Omental fat pad (tissue), 4 donors: ENCODE data around the gene NUMA1. TPM values are rescaled to one million over a fixed set of nuclear protein-coding genes. Genes with fewer than 3 reads are reported as not detected.
A peak's percentile ranks its signal among the peaks of the same experiment; 100 is the strongest.

ENCODE experiments used
- ATAC-seq: fragments of 150-250 bp; one replicate; pipeline ENCODE4 v1.9.1; 2016; ENCODE audit warnings: mild to moderate bottlenecking, moderate library complexity; ENCODE audit not compliant: low FRiP score
- DNase-seq: peaks from one replicate; pipeline ENCODE4 v3.0.0-alpha.2; 2019; ENCODE audit warnings: low spot score
- CTCF ChIP-seq, 3 donors: fragments of 450-650 bp; IDR thresholded peaks; one replicate each; pipeline ENCODE4 v1.5.1; 2016 to 2017; ENCODE audit warnings: antibody characterized with exemption in 3 of 3, mild to moderate bottlenecking in 3 of 3, moderate library complexity in 2 of 3
- total RNA-seq, 4 donors: library from RNA; depleted of rRNA; stranded (reverse); fragments of >200 nt; gene quantifications; one replicate each; pipeline ENCODE4 v1.1.0, GENCODE V29; 2016

Gene NUMA1
- total RNA-seq, 4 donors from 2014 or later, result 113 to 270 (median 159) TPM

DNA sequence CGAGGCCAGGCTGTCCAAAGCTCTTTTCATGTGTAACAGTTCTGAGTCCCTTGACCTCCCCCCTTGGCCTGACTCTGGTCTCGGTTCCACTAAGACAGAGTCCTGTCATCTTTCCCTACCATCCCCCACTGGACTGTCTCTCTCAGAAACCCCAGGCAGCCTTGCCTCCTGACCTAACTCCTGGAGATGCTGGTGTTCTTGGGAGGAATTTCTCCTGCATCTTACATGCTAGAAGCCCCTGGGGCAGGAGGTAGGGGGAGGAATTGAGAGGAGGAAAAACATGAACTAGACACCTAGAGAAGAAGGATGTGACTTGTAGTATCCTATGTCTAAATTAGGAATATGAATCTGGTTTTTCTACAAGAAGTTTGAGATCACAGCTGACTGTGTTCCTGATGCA, 82.3 kb downstream of the NUMA1 start:
- ATAC-seq (no peak), DNase-seq (no peak)
- TF ChIP-seq CTCF (IDR thresholded peaks at IDR 0.05), result no peak

GRCh38 chr11:71997594-71997993, 82.7 kb downstream of the NUMA1 start:
- no peak for TF ChIP-seq CTCF (IDR thresholded peaks at IDR 0.05)
- DNase-seq, result no peak
- ATAC-seq, result no peak

DNA sequence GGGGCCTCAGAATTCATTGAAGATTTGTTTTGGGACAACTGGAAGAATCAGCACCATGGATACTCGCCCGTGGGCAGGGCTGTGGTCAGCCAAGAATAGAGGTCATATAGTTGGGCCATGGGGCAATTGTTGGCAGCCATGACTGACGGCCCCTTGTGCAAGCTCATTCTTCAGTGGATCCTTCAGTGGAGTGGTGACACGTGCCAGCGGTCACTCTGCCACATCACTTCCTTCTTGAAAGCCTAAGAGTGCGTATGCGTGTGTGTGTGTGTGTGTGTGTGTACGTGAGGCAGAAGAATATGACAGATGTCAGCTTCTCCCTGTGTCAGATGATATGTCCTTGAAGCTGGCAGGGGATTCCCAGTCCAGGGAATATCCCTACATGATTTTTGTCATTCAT, 83.4 kb downstream of the NUMA1 start:
- ATAC-seq (no peak), DNase-seq (peak; percentile 22)
- TF ChIP-seq CTCF (IDR thresholded peaks at IDR 0.05), result no peak

- no peak for ATAC-seq
- no peak for TF ChIP-seq CTCF (IDR thresholded peaks at IDR 0.05)
- no peak for DNase-seq
Measured at GRCh38 chr11:71996517-71996916, 83.8 kb downstream of the NUMA1 start.

GRCh38 chr11:71995726-71996291, 84.5 kb downstream of the NUMA1 start:
- TF ChIP-seq CTCF (IDR thresholded peaks at IDR 0.05), result no peak
- no peak for DNase-seq
- ATAC-seq, result no peak

- TF ChIP-seq CTCF (IDR thresholded peaks at IDR 0.05), result no peak
- DNase-seq, result peak; percentile 13
Measured at GRCh38 chr11:71994786-71995185, 85.6 kb downstream of the NUMA1 start.

GRCh38 chr11:71992136-71992730, 88.1 kb downstream of the NUMA1 start:
- no peak for ATAC-seq
- no peak for DNase-seq
- TF ChIP-seq CTCF (IDR thresholded peaks at IDR 0.05), result no peak

More at GRCh38 chr11:71994786-71995185, 85.6 kb downstream of the NUMA1 start:
- ATAC-seq, result no peak
